Mammary epithelial cell (primary cell): Measurements from ENCODE around the gene TOMM5.

ENCODE experiments used
- CTCF ChIP-seq, 2 donors: IDR thresholded peaks in 1 of 2; conservative IDR thresholded peaks in 1 of 2; 2 replicates each; pipeline ENCODE4 v1.5.1; 2011 to 2012; ENCODE audit warnings: inconsistent platforms in 2 of 2, low read length in 2 of 2, mild to moderate bottlenecking in 2 of 2, control low read depth in 1 of 2, low read depth in 1 of 2; ENCODE audit not compliant: insufficient read depth in 1 of 2; ENCODE audit errors: extremely low read depth in 1 of 2
- EZH2 ChIP-seq: IDR thresholded peaks from 2 replicates; pipeline ENCODE4 v1.6.1; 2012; ENCODE audit warnings: low read length, inconsistent platforms, borderline replicate concordance

- no peak for TF ChIP-seq EZH2
- TF ChIP-seq CTCF (conservative IDR thresholded peaks at IDR 0.05 in 1 of 2, IDR thresholded peaks at IDR 0.05 in 1 of 2; ENCODE audit: extremely low read depth in 1 of 2, insufficient read depth in 1 of 2, low read depth in 1 of 2, low read length in 2 of 2) = no peak
Measured at GRCh38 chr9:37621273-37622121, 29.1 kb upstream of the TOMM5 start.
